GM12878 (cell line): ENCODE data around the gene GEMIN5. TPM values are rescaled to one million over a fixed set of nuclear protein-coding genes. Genes with fewer than 3 reads are reported as not detected.

Experiments used
- ATAC-seq: fragments of 200-7000 bp; cut with Tn5 transposase; 3 replicates; pipeline ENCODE4 v1.9.1; 2020; ENCODE audit warnings: mild to moderate bottlenecking, moderate library complexity
- BruUV-seq: library from RNA; stranded (reverse); fragments of 400-500 nt; replicated peaks from 2 replicates; lab custom pipeline; 2021; lab: Mats Ljungman, UMichigan
- CTCF ChIA-PET: fragments of 300-600 bp; sonication (Branson Sonifier 250); formaldehyde crosslinking; extraction: SDS; loops from one replicate; lab custom pipeline; 2021; ENCODE audit warnings: inconsistent platforms; lab: Yijun Ruan, JAX
- POLR2A ChIA-PET: fragments of 350-600 bp; formaldehyde crosslinking; extraction: SDS; loops from one replicate; lab custom pipeline; 2021; ENCODE audit warnings: inconsistent platforms; lab: Charles Lee
- RAD21 ChIA-PET: fragments of 300-600 bp; sonication (Branson Sonifier 250); formaldehyde crosslinking; loops from one replicate; lab custom pipeline; 2023; ENCODE audit warnings: antibody characterized with exemption; ENCODE audit not compliant: unreplicated experiment; lab: Charles Lee
- SMC1A ChIA-PET: fragments of 300-600 bp; sonication (Branson Sonifier 250); formaldehyde crosslinking; loops from one replicate; lab custom pipeline; 2023; ENCODE audit not compliant: unreplicated experiment, uncharacterized antibody; lab: Charles Lee
- DNase-seq: peaks from one replicate; pipeline ENCODE4 v3.0.0-alpha.2; 2011; ENCODE audit warnings: low read depth, low spot score
- FAIRE-seq: peaks from 3 replicates; lab custom pipeline; 2011; peaks lifted over from hg19 to GRCh38; lab: Jason Lieb, UNC
- H2AFZ ChIP-seq: 2 replicates; pipeline ENCODE4 v1.6.0; 2011; ENCODE audit warnings: low read depth, low read length, control low read depth; ENCODE audit not compliant: control insufficient read depth
- H3K27ac ChIP-seq: 2 replicates; pipeline ENCODE4 v1.5.1; 2011; ENCODE audit warnings: control low read depth; ENCODE audit not compliant: control insufficient read depth, insufficient read depth
- H3K27me3 ChIP-seq, 2 experiments: replicated peaks in 1 of 2; 2 replicates each; pipeline versions ENCODE4 v1.6.0 to v1.6.1; 2011; ENCODE audit warnings: low read length in 1 of 2; ENCODE audit not compliant: control insufficient read depth in 2 of 2, insufficient read depth in 2 of 2
- H3K36me3 ChIP-seq, 2 experiments: 2 replicates each; pipeline ENCODE4 v1.5.1; 2011; ENCODE audit warnings: low read length in 1 of 2; ENCODE audit not compliant: control insufficient read depth in 2 of 2, insufficient read depth in 2 of 2
- H3K4me1 ChIP-seq: 2 replicates; pipeline ENCODE4 v1.6.1; 2011; ENCODE audit warnings: mild to moderate bottlenecking, low read length, moderate library complexity, mixed read lengths; ENCODE audit not compliant: control insufficient read depth, insufficient read depth
- H3K4me2 ChIP-seq: 2 replicates; pipeline ENCODE4 v1.6.0; 2011; ENCODE audit warnings: control low read depth; ENCODE audit not compliant: control insufficient read depth, insufficient read depth
- H3K4me3 ChIP-seq: fragments of 200-600 bp; sonication (generic); 2 replicates; pipeline ENCODE4 v1.5.1; 2016
- H3K79me2 ChIP-seq: 2 replicates; pipeline ENCODE4 v1.6.0; 2011; ENCODE audit warnings: low read length; ENCODE audit not compliant: control insufficient read depth, insufficient read depth
- H3K9ac ChIP-seq: 2 replicates; pipeline ENCODE4 v1.8.0; 2011; ENCODE audit warnings: low read length, control low read depth, mixed read lengths; ENCODE audit not compliant: control insufficient read depth, insufficient read depth
- H3K9me3 ChIP-seq: replicated peaks from 3 replicates; pipeline ENCODE4 v1.5.1; 2011; ENCODE audit warnings: mild to moderate bottlenecking, low read length; ENCODE audit not compliant: control insufficient read depth, insufficient read depth
- H4K20me1 ChIP-seq: 2 replicates; pipeline ENCODE4 v1.6.0; 2011; ENCODE audit not compliant: control insufficient read depth, insufficient read depth
- BCLAF1 ChIP-seq: fragments of 450-650 bp; IDR thresholded peaks from 2 replicates; pipeline ENCODE4 v1.6.1; 2017; ENCODE audit warnings: antibody characterized with exemption, mild to moderate bottlenecking, moderate library complexity
- CHD2 ChIP-seq: IDR thresholded peaks from 2 replicates; pipeline ENCODE4 v1.6.1; 2011; ENCODE audit warnings: low read depth, low read length, improper control_type of control experiment, borderline replicate concordance
- IKZF1 ChIP-seq: fragments of 450-650 bp; conservative IDR thresholded peaks from 2 replicates; pipeline ENCODE4 v1.6.1; 2017; ENCODE audit warnings: antibody characterized with exemption, mild to moderate bottlenecking
- IRF5 ChIP-seq: fragments of 450-650 bp; IDR thresholded peaks from 2 replicates; pipeline ENCODE4 v1.6.1; 2017; ENCODE audit warnings: borderline replicate concordance
- MYC ChIP-seq: IDR thresholded peaks from 2 replicates; pipeline ENCODE4 v1.6.1; 2011; ENCODE audit warnings: mild to moderate bottlenecking, low read length, moderate library complexity, inconsistent platforms; ENCODE audit not compliant: insufficient read depth, insufficient replicate concordance, insufficient read length, severe bottlenecking
- RELA ChIP-seq: fragments of 450-650 bp; IDR thresholded peaks from 2 replicates; pipeline ENCODE4 v1.8.0; 2014; ENCODE audit warnings: borderline replicate concordance; ENCODE audit not compliant: partially characterized antibody
- STAT3 ChIP-seq: IDR thresholded peaks from 2 replicates; pipeline ENCODE4 v1.6.1; 2011; ENCODE audit warnings: low read depth, low read length, improper control_type of control experiment
- ZBTB4 ChIP-seq: fragments of 450-650 bp; formaldehyde crosslinking; IDR thresholded peaks from 2 replicates; pipeline ENCODE4 v1.4.0; 2022; ENCODE audit warnings: mild to moderate bottlenecking, moderate library complexity
- ZNF274 ChIP-seq: IDR thresholded peaks from one replicate; pipeline ENCODE4 v1.8.0; 2011; ENCODE audit not compliant: insufficient read length, insufficient read depth
- in situ Hi-C: fragments of 300-500 bp; cut with MboI; formaldehyde crosslinking; loops from 9 replicates; pipeline ENCODE4 v1.14.3; 2018; ENCODE audit warnings: mixed read lengths
- intact Hi-C: fragments of 100-400 bp; cut with micrococcal nuclease; formaldehyde crosslinking; loops from one replicate; pipeline ENCODE4 v1.14.2; 2022; ENCODE audit not compliant: unreplicated experiment
- polyA plus RNA-seq, 11 experiments: library from polyadenylated mRNA; depleted of rRNA in 4 of 11; unstranded in 6 of 11; stranded (reverse) in 5 of 11; fragments of >200 nt; fragmentation: Nextera tagmentation in 4 of 11; fragmentation: Illumina TruSeq in 1 of 11; extraction: Ambion mirVana in 4 of 11; extraction: Trizol in 1 of 11; gene quantifications; 1 replicate in 1 of 11; 2 replicates in 10 of 11; pipeline versions ENCODE4 v1.2.1 to v1.2.3, GENCODE V29; 2011 to 2016; ENCODE audit warnings: inconsistent platforms in 2 of 11, missing spikeins in 2 of 11, low read depth in 1 of 11
- total RNA-seq, 4 experiments: library from RNA; depleted of rRNA in 3 of 4; stranded (reverse); fragments of >200 nt in 3 of 4; fragmentation: Illumina TruSeq in 1 of 4; extraction: Trizol in 1 of 4; gene quantifications; 2 replicates each; pipeline versions ENCODE4 v1.2.1 to v1.2.3, GENCODE V29; 2013 to 2021
- TF ChIP-seq, protein P1 (sequence below): IDR thresholded peaks from 2 replicates; pipeline ENCODE4 v1.6.1; 2012; ENCODE audit warnings: mild to moderate bottlenecking, low read depth, low read length
- TF ChIP-seq, protein P2 (sequence below): IDR thresholded peaks from 2 replicates; pipeline ENCODE4 v1.6.1; 2012; ENCODE audit warnings: low read length, inconsistent platforms

GEMIN5 gene
- total and polyA plus RNA-seq, 10 of the 15 experiments (the other 5 are each of a cell fraction or from before 2014, with no cell fraction given) = 6.3 to 29.8 (median 23.3) TPM

GRCh38 chr5:154944716-154945115 is 6.7 kb upstream of the GEMIN5 start:
- no peak overlapping the region for H3K4me2 ChIP-seq
- TF ChIP-seq IRF5 = no peak
- TF ChIP-seq ZBTB4 (CRISPR knock-in tag) = no peak
- TF ChIP-seq, protein P1, sequence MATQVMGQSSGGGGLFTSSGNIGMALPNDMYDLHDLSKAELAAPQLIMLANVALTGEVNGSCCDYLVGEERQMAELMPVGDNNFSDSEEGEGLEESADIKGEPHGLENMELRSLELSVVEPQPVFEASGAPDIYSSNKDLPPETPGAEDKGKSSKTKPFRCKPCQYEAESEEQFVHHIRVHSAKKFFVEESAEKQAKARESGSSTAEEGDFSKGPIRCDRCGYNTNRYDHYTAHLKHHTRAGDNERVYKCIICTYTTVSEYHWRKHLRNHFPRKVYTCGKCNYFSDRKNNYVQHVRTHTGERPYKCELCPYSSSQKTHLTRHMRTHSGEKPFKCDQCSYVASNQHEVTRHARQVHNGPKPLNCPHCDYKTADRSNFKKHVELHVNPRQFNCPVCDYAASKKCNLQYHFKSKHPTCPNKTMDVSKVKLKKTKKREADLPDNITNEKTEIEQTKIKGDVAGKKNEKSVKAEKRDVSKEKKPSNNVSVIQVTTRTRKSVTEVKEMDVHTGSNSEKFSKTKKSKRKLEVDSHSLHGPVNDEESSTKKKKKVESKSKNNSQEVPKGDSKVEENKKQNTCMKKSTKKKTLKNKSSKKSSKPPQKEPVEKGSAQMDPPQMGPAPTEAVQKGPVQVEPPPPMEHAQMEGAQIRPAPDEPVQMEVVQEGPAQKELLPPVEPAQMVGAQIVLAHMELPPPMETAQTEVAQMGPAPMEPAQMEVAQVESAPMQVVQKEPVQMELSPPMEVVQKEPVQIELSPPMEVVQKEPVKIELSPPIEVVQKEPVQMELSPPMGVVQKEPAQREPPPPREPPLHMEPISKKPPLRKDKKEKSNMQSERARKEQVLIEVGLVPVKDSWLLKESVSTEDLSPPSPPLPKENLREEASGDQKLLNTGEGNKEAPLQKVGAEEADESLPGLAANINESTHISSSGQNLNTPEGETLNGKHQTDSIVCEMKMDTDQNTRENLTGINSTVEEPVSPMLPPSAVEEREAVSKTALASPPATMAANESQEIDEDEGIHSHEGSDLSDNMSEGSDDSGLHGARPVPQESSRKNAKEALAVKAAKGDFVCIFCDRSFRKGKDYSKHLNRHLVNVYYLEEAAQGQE = no peak
- TF ChIP-seq, protein P2, sequence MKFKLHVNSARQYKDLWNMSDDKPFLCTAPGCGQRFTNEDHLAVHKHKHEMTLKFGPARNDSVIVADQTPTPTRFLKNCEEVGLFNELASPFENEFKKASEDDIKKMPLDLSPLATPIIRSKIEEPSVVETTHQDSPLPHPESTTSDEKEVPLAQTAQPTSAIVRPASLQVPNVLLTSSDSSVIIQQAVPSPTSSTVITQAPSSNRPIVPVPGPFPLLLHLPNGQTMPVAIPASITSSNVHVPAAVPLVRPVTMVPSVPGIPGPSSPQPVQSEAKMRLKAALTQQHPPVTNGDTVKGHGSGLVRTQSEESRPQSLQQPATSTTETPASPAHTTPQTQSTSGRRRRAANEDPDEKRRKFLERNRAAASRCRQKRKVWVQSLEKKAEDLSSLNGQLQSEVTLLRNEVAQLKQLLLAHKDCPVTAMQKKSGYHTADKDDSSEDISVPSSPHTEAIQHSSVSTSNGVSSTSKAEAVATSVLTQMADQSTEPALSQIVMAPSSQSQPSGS = no peak
- no peak for TF ChIP-seq RELA
- TF ChIP-seq MYC = no peak
- TF ChIP-seq STAT3 = no peak
- TF ChIP-seq BCLAF1 = no peak
- TF ChIP-seq CHD2 = no peak
- no peak for TF ChIP-seq ZNF274
- TF ChIP-seq IKZF1 = no peak

More at GRCh38 chr5:154944716-154945115, 6.7 kb upstream of the GEMIN5 start:
- H4K20me1 ChIP-seq = no peaks in the 10 kb centered on the region
- H3K79me2 ChIP-seq = peaks cover 38% of the 10 kb centered on the region
- no peak overlapping the region for H2AFZ ChIP-seq
- H3K9ac ChIP-seq = no peak overlapping the region
- no peaks in the 10 kb centered on the region for H3K27me3 ChIP-seq
- no peak overlapping the region for H3K4me3 ChIP-seq
- FAIRE-seq (no peak), ATAC-seq (no peak), DNase-seq (no peak)
- CTCF ChIA-PET = interaction anchor here (0.9 to 2.6 kb wide), 4 partner anchors 8 to 84 kb away, joined by 3 to 10 read pairs (median 4); no protein-coding TSS in a partner anchor
- in situ Hi-C loops (no loop called here), intact Hi-C loops (loop anchor here (1.0 kb wide), 1 partner anchor 84 kb away; no protein-coding TSS in a partner anchor)
- H3K9me3 ChIP-seq = no peaks in the 10 kb centered on the region; the same call in 2 of the 3 replicates
- H3K36me3 ChIP-seq = no peaks in the 10 kb centered on the region; a peak in 1 of 4 replicates
- no TSS peak for BruUV-seq
- POLR2A ChIA-PET = no interaction called here
- no peaks in the 10 kb centered on the region; the same call in 1 of the 2 replicates for H3K4me1 ChIP-seq
- no peak overlapping the region for H3K27ac ChIP-seq
- RAD21 ChIA-PET = no interaction called here
- SMC1A ChIA-PET = interaction anchor here (1.4 to 1.6 kb wide), 2 partner anchors 8 to 84 kb away, joined by 3 to 6 read pairs; no protein-coding TSS in a partner anchor
